CD4-positive, alpha-beta T cell treated with Interleukin-2 at 100 ng/mL for 4 hours (primary cell): ENCODE results near the gene SASH1.

Source experiments
- DNase-seq: peaks from one replicate; pipeline ENCODE4 v3.0.0-alpha.2; 2020; ENCODE audit warnings: low spot score

The SASH1 gene

GRCh38 chr6:148432462-148433195, 90.0 kb downstream of the SASH1 start:
- no peak for DNase-seq

GRCh38 chr6:148435386-148435785, 92.7 kb downstream of the SASH1 start:
- no peak for DNase-seq

GRCh38 chr6:148436466-148436865, 93.8 kb downstream of the SASH1 start:
- DNase-seq = no peak

GRCh38 chr6:148438632-148439031, 96.0 kb downstream of the SASH1 start:
- DNase-seq = no peak

GRCh38 chr6:148440016-148440415, 97.4 kb downstream of the SASH1 start:
- no peak for DNase-seq

- DNase-seq = no peak
Observed at GRCh38 chr6:148440877-148441453, 98.3 kb downstream of the SASH1 start.

GRCh38 chr6:148441454-148441911, 98.8 kb downstream of the SASH1 start:
- no peak for DNase-seq

GRCh38 chr6:148443798-148444560, 101.3 kb downstream of the SASH1 start:
- DNase-seq = no peak

- DNase-seq = no peak
Observed at GRCh38 chr6:148445116-148445515, 102.5 kb downstream of the SASH1 start.

- DNase-seq = no peak
Observed at GRCh38 chr6:148445620-148446019, 103.0 kb downstream of the SASH1 start.

- DNase-seq = no peak
Observed at GRCh38 chr6:148446681-148447080, 104.0 kb downstream of the SASH1 start.

- no peak for DNase-seq
Observed at GRCh38 chr6:148447521-148448230, 105.0 kb downstream of the SASH1 start.

- no peak for DNase-seq
Observed at GRCh38 chr6:148448369-148449012, 105.9 kb downstream of the SASH1 start.

- DNase-seq = no peak
Observed at GRCh38 chr6:148450866-148451265, 108.2 kb downstream of the SASH1 start.

- DNase-seq = peak; percentile 3
Observed at GRCh38 chr6:148451690-148452089, 109.1 kb downstream of the SASH1 start.

GRCh38 chr6:148452876-148453275, 110.2 kb downstream of the SASH1 start:
- no peak for DNase-seq

- no peak for DNase-seq
Observed at GRCh38 chr6:148453906-148454305, 111.3 kb downstream of the SASH1 start.

GRCh38 chr6:148455225-148455624, 112.6 kb downstream of the SASH1 start:
- DNase-seq = no peak

GRCh38 chr6:148455674-148456558, 113.3 kb downstream of the SASH1 start:
- no peak for DNase-seq

- DNase-seq = no peak
Observed at GRCh38 chr6:148457137-148457842, 114.7 kb downstream of the SASH1 start.
